GM10266 (cell line): ENCODE data around the gene FCER1G.

Experiments
- DNase-seq: peaks from one replicate; pipeline ENCODE4 v3.0.0; 2012; ENCODE audit errors: extremely low spot score
- TF ChIP-seq, protein P1 (sequence below): IDR thresholded peaks from 2 replicates; pipeline ENCODE4 v1.5.1; 2012; ENCODE audit warnings: mild to moderate bottlenecking, low read depth; ENCODE audit not compliant: control insufficient read depth, insufficient read depth; ENCODE audit errors: missing control alignments

FCER1G gene

GRCh38 chr1:161266202-161266601 lies 51.1 kb downstream of the FCER1G start:
- TF ChIP-seq, protein P1, sequence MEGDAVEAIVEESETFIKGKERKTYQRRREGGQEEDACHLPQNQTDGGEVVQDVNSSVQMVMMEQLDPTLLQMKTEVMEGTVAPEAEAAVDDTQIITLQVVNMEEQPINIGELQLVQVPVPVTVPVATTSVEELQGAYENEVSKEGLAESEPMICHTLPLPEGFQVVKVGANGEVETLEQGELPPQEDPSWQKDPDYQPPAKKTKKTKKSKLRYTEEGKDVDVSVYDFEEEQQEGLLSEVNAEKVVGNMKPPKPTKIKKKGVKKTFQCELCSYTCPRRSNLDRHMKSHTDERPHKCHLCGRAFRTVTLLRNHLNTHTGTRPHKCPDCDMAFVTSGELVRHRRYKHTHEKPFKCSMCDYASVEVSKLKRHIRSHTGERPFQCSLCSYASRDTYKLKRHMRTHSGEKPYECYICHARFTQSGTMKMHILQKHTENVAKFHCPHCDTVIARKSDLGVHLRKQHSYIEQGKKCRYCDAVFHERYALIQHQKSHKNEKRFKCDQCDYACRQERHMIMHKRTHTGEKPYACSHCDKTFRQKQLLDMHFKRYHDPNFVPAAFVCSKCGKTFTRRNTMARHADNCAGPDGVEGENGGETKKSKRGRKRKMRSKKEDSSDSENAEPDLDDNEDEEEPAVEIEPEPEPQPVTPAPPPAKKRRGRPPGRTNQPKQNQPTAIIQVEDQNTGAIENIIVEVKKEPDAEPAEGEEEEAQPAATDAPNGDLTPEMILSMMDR, result no peak
- no peak for DNase-seq

GRCh38 chr1:161266836-161267235 lies 51.7 kb downstream of the FCER1G start:
- TF ChIP-seq, protein P1, result no peak
- no peak for DNase-seq

DNA sequence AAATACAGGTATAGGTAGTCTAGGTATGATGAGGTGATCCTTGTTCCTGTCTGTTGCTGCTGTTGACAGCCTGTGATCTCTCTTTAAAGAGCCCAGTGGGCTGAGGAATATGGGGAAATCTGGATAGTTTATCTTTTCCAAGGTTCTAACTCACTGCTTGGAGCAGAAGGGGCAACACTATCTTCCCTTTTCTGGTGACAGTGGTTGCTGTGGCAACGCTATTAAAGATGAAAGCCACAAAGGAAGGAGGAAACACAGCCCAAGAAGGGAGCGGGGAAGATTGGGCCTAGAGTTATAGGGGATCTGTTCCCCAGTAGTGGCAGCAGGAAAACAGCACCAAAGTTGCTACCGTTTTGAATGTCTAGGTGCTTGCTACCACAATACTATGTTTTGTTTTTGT lies 52.2 kb downstream of the FCER1G start:
- TF ChIP-seq, protein P1, result no peak
- no peak for DNase-seq
